ENCODE results near the gene NOS1.
A peak's percentile ranks its signal among the peaks of the same experiment; 100 is the strongest.
"Not testable (repeated sequence)": the region's sequence is repeated elsewhere in the genome, so short reads cannot be mapped to it uniquely, and the experiment has no call there.

Gene NOS1

GRCh38 chr12:117361347-117361751 lies at the start of gene NOS1:
Gene NOS1, minus strand, starts transcription at chr12:117361626. Its CDS starts 30,557 bp downstream, at chr12:117331069.
- DNase-seq (ENCODE audit: low read depth in 2 of 2): no peak

- no peak for DNase-seq (ENCODE audit: low read depth in 2 of 2)
Observed at GRCh38 chr12:117409286-117409685, 47.9 kb upstream of the NOS1 start.

- no peak for DNase-seq (ENCODE audit: low read depth in 2 of 2)
Observed at GRCh38 chr12:117408161-117408791, 46.9 kb upstream of the NOS1 start.

GRCh38 chr12:117404940-117405339 lies 43.5 kb upstream of the NOS1 start:
- DNase-seq (ENCODE audit: low read depth in 2 of 2): no peak

- no peak for DNase-seq (ENCODE audit: low read depth in 2 of 2)
Observed at GRCh38 chr12:117404203-117404853, 42.9 kb upstream of the NOS1 start.

- no peak for DNase-seq (ENCODE audit: low read depth in 2 of 2)
Observed at GRCh38 chr12:117403586-117404139, 42.2 kb upstream of the NOS1 start.

GRCh38 chr12:117402363-117402762 lies 40.9 kb upstream of the NOS1 start:
- no peak for DNase-seq (ENCODE audit: low read depth in 2 of 2)

GRCh38 chr12:117400912-117401311 lies 39.5 kb upstream of the NOS1 start:
- DNase-seq (ENCODE audit: low read depth in 2 of 2): no peak

GRCh38 chr12:117398482-117398881 lies 37.1 kb upstream of the NOS1 start:
- DNase-seq (ENCODE audit: low read depth in 2 of 2): not testable (repeated sequence)

GRCh38 chr12:117395766-117396165 lies 34.3 kb upstream of the NOS1 start:
- DNase-seq (ENCODE audit: low read depth in 2 of 2): no peak

GRCh38 chr12:117394491-117394890 lies 33.1 kb upstream of the NOS1 start:
- no peak for DNase-seq (ENCODE audit: low read depth in 2 of 2)

- no peak for DNase-seq (ENCODE audit: low read depth in 2 of 2)
Observed at GRCh38 chr12:117393656-117394055, 32.2 kb upstream of the NOS1 start.

- DNase-seq (ENCODE audit: low read depth in 2 of 2): no peak
Observed at GRCh38 chr12:117390866-117391265, 29.4 kb upstream of the NOS1 start.

- no peak for DNase-seq (ENCODE audit: low read depth in 2 of 2)
Observed at GRCh38 chr12:117388951-117389446, 27.6 kb upstream of the NOS1 start.

GRCh38 chr12:117387832-117388231 lies 26.4 kb upstream of the NOS1 start:
- no peak for DNase-seq (ENCODE audit: low read depth in 2 of 2)

- DNase-seq (ENCODE audit: low read depth in 2 of 2): no peak
Observed at GRCh38 chr12:117384735-117385134, 23.3 kb upstream of the NOS1 start.

GRCh38 chr12:117380083-117380482 lies 18.7 kb upstream of the NOS1 start:
- no peak for DNase-seq (ENCODE audit: low read depth in 2 of 2)

GRCh38 chr12:117377758-117378157 lies 16.3 kb upstream of the NOS1 start:
- DNase-seq (ENCODE audit: low read depth in 2 of 2): no peak

- DNase-seq (ENCODE audit: low read depth in 2 of 2): no peak
Observed at GRCh38 chr12:117370588-117370987, 9.2 kb upstream of the NOS1 start.

GRCh38 chr12:117370000-117370399 lies 8.6 kb upstream of the NOS1 start:
- not testable (repeated sequence) for DNase-seq (ENCODE audit: low read depth in 2 of 2)

GRCh38 chr12:117367006-117367638 lies 5.7 kb upstream of the NOS1 start:
- peak; percentile 4 to 14 for DNase-seq (ENCODE audit: low read depth in 2 of 2)

- no peak for DNase-seq (ENCODE audit: low read depth in 2 of 2)
Observed at GRCh38 chr12:117365049-117365616, 3.7 kb upstream of the NOS1 start.

All from stimulated activated CD8-positive, alpha-beta memory T cell treated with anti-CD3 and anti-CD28 coated beads, Interleukin-15, amount 100 ng/mL, for 48 hours (primary cell).